Measurements from ENCODE around the gene PSG2.
"Not testable (repeated sequence)": the region's sequence is repeated elsewhere in the genome, so short reads cannot be mapped to it uniquely, and the experiment has no call there.

- TF ChIP-seq POLR2A (IDR thresholded peaks at IDR 0.05) = not testable (repeated sequence)
- TF ChIP-seq, protein P1, sequence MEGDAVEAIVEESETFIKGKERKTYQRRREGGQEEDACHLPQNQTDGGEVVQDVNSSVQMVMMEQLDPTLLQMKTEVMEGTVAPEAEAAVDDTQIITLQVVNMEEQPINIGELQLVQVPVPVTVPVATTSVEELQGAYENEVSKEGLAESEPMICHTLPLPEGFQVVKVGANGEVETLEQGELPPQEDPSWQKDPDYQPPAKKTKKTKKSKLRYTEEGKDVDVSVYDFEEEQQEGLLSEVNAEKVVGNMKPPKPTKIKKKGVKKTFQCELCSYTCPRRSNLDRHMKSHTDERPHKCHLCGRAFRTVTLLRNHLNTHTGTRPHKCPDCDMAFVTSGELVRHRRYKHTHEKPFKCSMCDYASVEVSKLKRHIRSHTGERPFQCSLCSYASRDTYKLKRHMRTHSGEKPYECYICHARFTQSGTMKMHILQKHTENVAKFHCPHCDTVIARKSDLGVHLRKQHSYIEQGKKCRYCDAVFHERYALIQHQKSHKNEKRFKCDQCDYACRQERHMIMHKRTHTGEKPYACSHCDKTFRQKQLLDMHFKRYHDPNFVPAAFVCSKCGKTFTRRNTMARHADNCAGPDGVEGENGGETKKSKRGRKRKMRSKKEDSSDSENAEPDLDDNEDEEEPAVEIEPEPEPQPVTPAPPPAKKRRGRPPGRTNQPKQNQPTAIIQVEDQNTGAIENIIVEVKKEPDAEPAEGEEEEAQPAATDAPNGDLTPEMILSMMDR (IDR thresholded peaks at IDR 0.05) = peak in 1 of 3 donors; percentile 30
Measured at GRCh38 chr19:43087702-43088340, 5.3 kb upstream of the PSG2 start.

All from breast epithelium (tissue), 3 donors.